ENCODE results near the gene ANKH. TPM values are rescaled to one million over a fixed set of nuclear protein-coding genes. Genes with fewer than 3 reads are reported as not detected.

ANKH gene
- total RNA-seq, 1 experiment from 2014 or later: 53.2 TPM

DNA sequence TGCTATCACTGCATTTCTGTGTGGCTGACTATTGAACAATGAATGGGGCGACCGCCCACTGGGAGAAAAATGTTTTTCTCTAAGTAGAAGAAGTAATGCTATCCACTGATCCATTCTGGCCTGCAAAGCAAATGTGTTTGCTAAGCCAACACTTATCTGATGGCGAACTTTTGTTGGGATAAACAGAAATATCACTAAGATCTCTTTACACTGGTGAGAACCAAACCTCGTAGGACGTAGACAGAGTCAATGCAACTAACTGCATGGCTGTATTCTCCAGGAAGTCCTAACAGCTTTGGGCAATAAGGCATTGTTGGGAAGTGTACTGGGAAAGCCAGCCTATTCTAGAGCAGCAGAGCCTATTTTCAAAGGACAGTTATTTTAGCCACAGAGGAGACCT lies 77.7 kb downstream of the ANKH start:
- Mint-ChIP-seq H3K27me3 (ENCODE audit: unreplicated experiment) (no peaks in the 10 kb centered on the region), H3K4me3 (ENCODE audit: low read depth, unreplicated experiment) (no peak overlapping the region), H3K36me3 (ENCODE audit: insufficient read depth, unreplicated experiment) (no peaks in the 10 kb centered on the region), H3K9me3 (ENCODE audit: low read depth, unreplicated experiment) (no peaks in the 10 kb centered on the region), H3K4me1 (ENCODE audit: low read depth, unreplicated experiment) (peaks cover 8% of the 10 kb centered on the region), H3K27ac (ENCODE audit: unreplicated experiment) (no peak overlapping the region)
- CTCF ChIA-PET: no interaction called here
- BruUV-seq (replicated peaks): no TSS peak
- TF ChIP-seq CTCF (IDR thresholded peaks at IDR 0.05; ENCODE audit: unreplicated experiment): no peak
- intact Hi-C loops (cut with micrococcal nuclease; ENCODE audit: unreplicated experiment): no loop called here
- DNase-seq: no peak

DNA sequence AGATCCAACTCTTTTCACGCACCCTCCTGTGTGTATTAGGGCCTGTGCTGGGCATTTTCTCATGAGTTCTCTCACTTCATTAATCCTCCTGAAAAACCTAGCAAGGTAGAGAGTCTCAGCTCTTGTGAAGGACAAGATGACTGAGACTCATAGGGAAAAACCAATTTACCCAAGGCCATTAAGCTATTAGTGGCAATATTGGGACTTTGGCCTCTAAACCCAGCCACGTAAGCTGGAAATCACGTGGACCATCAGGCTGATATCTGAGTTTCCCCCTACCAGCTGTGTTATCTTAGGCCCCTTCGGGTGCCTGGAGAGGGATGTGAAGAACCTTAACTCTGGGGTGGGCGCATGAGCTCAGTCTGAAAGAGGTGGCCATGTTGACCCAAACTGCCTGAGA lies 80.7 kb downstream of the ANKH start:
- intact Hi-C loops (cut with micrococcal nuclease; ENCODE audit: unreplicated experiment): no loop called here
- CTCF ChIA-PET: no interaction called here
- no TSS peak for BruUV-seq (replicated peaks)
- Mint-ChIP-seq H3K27ac (ENCODE audit: unreplicated experiment) (no peak overlapping the region), H3K36me3 (ENCODE audit: insufficient read depth, unreplicated experiment) (no peaks in the 10 kb centered on the region), H3K9me3 (ENCODE audit: low read depth, unreplicated experiment) (no peaks in the 10 kb centered on the region), H3K4me3 (ENCODE audit: low read depth, unreplicated experiment) (no peak overlapping the region), H3K4me1 (ENCODE audit: low read depth, unreplicated experiment) (peaks cover 8% of the 10 kb centered on the region), H3K27me3 (ENCODE audit: unreplicated experiment) (no peaks in the 10 kb centered on the region)
- TF ChIP-seq CTCF (IDR thresholded peaks at IDR 0.05; ENCODE audit: unreplicated experiment): no peak
- DNase-seq: no peak

GRCh38 chr5:14790220-14790619 lies 81.4 kb downstream of the ANKH start:
- Mint-ChIP-seq H3K27ac (ENCODE audit: unreplicated experiment) (no peak overlapping the region), H3K36me3 (ENCODE audit: insufficient read depth, unreplicated experiment) (no peaks in the 10 kb centered on the region), H3K27me3 (ENCODE audit: unreplicated experiment) (no peaks in the 10 kb centered on the region), H3K4me1 (ENCODE audit: low read depth, unreplicated experiment) (peaks cover 8% of the 10 kb centered on the region), H3K4me3 (ENCODE audit: low read depth, unreplicated experiment) (no peak overlapping the region), H3K9me3 (ENCODE audit: low read depth, unreplicated experiment) (no peaks in the 10 kb centered on the region)
- no TSS peak for BruUV-seq (replicated peaks)
- CTCF ChIA-PET: no interaction called here
- no peak for DNase-seq
- TF ChIP-seq CTCF (IDR thresholded peaks at IDR 0.05; ENCODE audit: unreplicated experiment): no peak
- intact Hi-C loops (cut with micrococcal nuclease; ENCODE audit: unreplicated experiment): no loop called here

GRCh38 chr5:14787801-14788579 lies 83.6 kb downstream of the ANKH start:
- Mint-ChIP-seq H3K4me1 (ENCODE audit: low read depth, unreplicated experiment) (peaks cover 8% of the 10 kb centered on the region), H3K27me3 (ENCODE audit: unreplicated experiment) (no peaks in the 10 kb centered on the region), H3K9me3 (ENCODE audit: low read depth, unreplicated experiment) (no peaks in the 10 kb centered on the region), H3K27ac (ENCODE audit: unreplicated experiment) (no peak overlapping the region), H3K36me3 (ENCODE audit: insufficient read depth, unreplicated experiment) (no peaks in the 10 kb centered on the region), H3K4me3 (ENCODE audit: low read depth, unreplicated experiment) (no peak overlapping the region)
- BruUV-seq (replicated peaks): no TSS peak
- CTCF ChIA-PET: no interaction called here
- TF ChIP-seq CTCF (IDR thresholded peaks at IDR 0.05; ENCODE audit: unreplicated experiment): no peak
- no peak for DNase-seq
- intact Hi-C loops (cut with micrococcal nuclease; ENCODE audit: unreplicated experiment): no loop called here
